GM12891 (cell line): ENCODE data around the gene RPUSD4.

Source experiments
- POLR2A ChIP-seq: IDR thresholded peaks from 2 replicates; pipeline ENCODE4 v1.6.1; 2011; ENCODE audit warnings: low read depth, low read length, control low read depth
- POLR2AphosphoS5 ChIP-seq: IDR thresholded peaks from 2 replicates; pipeline ENCODE4 v1.6.1; 2011; ENCODE audit warnings: low read depth, low read length, control low read depth
- TAF1 ChIP-seq: IDR thresholded peaks from 2 replicates; pipeline ENCODE4 v1.6.1; 2011; ENCODE audit warnings: low read depth, low read length, control low read depth

DNA sequence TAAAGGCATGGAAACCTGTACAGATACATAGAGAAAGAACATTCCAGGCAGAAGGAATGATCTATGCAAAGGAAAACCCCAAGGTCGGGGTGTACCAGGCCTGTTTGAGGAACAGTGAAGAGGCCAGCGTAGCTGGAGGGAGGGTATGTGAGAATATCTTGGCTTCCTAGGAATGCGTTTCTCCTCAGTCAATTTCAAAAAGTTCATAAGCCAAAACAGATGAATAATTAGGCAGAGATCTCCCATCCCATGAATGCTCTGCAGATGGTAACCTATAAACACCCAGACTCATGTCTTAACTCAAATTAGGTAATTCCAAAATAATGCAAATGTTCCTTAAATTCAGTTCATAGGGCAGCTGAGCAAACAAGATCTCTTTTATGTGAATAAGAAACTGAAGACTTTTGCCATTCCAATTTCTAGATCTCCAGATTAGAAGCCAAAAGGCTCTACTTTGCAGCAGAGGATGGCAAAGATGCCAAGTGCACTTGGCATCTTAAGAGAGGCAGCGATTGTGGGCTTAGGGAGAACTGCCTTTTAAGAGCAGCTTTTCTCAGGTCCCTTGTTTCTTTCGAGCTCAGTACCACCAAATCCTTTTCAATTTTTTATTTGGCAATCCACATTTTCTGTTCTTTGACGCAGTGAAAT lies 13.3 kb upstream of the RPUSD4 start:
- TF ChIP-seq POLR2AphosphoS5, result no peak
- TF ChIP-seq POLR2A, result no peak
- no peak for TF ChIP-seq TAF1
